GM12874 (cell line): ENCODE data around the gene MPPED1.

ENCODE experiments used
- TF ChIP-seq, protein P1 (sequence below): IDR thresholded peaks from 2 replicates; pipeline ENCODE4 v1.5.1; 2011; ENCODE audit warnings: low read depth, mild to moderate bottlenecking, control low read depth, low read length, moderate library complexity; ENCODE audit not compliant: insufficient read depth

Gene MPPED1

DNA sequence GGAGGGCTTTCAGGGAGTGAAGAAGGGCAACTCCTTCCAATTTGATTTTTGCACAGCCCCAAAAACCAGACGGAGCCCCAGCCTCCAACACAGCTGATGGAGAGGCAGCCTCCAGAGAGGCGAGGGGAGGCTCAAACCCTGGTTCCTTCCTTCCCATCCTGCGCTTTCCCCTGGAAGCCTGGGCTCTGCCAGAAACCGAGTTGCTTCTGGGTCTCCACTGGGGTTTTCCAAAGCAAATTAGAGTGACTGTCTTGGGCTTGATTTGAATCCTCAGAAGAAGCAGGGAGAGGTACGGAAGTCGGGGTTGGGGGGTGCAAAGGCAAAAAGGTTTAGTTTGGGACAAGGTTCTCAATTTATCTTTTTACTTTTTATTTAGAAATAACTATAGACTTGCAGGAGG is 129.2 kb downstream of the MPPED1 start:
- TF ChIP-seq, protein P1, sequence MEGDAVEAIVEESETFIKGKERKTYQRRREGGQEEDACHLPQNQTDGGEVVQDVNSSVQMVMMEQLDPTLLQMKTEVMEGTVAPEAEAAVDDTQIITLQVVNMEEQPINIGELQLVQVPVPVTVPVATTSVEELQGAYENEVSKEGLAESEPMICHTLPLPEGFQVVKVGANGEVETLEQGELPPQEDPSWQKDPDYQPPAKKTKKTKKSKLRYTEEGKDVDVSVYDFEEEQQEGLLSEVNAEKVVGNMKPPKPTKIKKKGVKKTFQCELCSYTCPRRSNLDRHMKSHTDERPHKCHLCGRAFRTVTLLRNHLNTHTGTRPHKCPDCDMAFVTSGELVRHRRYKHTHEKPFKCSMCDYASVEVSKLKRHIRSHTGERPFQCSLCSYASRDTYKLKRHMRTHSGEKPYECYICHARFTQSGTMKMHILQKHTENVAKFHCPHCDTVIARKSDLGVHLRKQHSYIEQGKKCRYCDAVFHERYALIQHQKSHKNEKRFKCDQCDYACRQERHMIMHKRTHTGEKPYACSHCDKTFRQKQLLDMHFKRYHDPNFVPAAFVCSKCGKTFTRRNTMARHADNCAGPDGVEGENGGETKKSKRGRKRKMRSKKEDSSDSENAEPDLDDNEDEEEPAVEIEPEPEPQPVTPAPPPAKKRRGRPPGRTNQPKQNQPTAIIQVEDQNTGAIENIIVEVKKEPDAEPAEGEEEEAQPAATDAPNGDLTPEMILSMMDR = no peak

DNA sequence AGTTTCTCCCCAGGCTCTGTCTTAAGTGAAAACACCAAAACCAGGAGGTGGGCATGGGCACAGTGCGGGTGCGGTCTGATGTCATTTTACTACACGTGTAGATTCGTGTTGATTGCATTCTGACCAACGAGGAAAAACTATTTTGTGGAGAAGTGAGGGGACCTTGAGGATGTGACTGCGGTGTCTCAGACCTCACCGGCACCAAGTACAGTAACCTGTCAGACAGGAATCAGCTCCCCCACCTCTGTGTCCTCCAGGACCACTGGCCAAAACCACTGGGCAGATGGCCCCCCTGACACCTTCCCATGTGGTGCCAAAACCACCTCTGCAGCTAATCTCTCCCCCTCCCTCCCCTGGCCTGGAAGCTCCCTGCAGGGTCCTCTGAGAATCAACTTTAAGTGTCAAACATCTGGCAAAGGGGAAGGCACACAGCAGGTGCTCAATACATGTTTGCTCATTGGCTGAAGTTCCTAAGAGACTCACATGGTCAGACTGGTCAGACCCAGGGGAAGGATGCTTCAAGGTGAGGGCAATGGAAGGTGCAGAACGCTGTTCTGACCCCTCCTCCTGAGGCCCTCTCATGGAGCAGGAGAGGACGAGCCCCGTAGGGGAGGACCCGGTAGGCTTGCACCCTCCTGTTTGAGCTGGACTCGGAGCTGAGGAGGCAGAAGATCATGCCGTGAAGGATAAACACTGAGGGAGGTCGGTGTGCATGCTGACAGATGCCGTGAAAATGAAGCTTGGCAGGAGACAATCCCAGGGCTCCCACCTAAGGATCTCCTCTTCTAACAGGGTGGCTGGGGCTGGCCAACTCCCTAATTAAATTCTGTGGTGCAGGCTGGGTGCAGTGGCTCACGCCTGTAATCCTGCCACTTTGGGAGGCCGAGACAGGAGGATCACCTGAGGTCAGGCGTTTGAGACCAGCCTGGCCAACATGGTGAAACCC is 129.9 kb downstream of the MPPED1 start:
- TF ChIP-seq, protein P1 = no peak

DNA sequence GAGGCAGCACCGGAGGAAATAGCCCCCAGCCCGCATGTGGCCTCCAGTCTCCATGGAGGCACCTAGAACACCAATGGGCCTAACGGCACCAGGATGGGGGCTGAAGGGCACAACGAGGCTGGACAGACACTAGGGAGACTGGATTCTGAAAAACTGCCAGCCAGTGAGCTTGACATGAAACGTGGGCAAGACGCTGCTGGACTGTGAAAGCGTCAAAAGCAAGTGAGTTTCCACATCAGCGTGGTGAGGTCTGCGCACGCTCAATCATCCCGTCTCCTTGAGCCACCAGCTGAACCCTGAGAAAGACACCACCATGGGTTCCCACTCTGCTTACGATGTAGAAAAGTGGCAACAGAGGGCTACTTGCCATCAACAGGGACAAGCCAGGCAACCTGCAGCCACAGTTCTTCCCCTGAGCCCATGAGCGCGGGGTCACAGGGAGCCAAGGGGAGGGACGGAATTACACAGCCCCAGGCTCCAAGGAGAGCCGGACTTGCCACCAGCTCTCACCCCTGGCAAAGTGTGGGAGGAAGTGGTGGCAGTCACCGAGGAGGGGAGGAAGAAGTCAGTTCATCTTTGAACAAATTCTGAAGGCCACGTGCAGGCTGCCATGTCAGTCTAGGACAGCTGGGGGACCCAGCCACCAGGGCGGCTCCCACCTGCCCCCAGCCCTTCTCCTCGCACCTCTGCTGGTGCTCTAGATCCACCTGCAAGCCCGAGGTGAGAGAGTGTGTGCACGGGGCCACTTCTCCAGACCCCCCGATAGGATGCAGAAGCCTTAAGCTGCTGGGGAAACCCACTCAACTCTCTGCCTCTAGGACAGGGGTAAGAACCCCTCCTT is 131.1 kb downstream of the MPPED1 start:
- TF ChIP-seq, protein P1 = no peak

DNA sequence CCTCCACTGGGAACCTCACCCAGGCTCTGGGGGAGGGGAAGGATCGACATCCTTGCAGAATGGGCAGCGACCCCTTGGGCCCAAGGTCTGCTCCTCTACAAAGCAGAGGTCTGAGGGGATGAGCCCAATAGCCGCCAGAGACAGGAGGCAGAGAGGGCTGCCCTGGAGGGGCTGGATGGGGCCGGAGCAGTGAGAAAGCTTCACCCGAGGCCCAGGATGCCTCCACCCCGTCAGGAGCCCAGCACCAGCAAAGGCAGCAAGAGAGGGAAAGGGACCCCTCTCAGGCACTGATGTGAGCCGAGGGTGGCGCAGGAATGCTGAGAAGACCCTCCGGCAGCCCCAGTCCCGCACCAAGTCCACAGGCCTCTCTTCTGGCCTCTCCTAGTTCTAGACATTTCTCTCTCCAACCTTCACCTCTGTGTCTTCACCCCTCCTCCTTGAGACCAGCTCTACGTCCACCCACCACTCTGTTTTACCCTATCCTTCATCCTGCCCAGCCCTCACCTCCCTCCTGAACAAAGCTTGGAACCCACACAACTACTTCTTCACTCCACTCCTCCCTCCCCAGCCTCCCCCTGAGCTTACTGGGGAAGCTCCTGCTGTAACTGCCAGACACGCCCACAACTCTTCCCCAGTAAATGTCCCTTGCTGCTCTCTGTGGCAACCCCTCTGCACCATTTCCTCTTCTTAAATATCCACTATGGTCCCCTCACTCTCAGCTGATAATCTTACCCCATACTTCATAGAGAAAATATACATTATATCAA is 131.9 kb downstream of the MPPED1 start:
- TF ChIP-seq, protein P1 = no peak

DNA sequence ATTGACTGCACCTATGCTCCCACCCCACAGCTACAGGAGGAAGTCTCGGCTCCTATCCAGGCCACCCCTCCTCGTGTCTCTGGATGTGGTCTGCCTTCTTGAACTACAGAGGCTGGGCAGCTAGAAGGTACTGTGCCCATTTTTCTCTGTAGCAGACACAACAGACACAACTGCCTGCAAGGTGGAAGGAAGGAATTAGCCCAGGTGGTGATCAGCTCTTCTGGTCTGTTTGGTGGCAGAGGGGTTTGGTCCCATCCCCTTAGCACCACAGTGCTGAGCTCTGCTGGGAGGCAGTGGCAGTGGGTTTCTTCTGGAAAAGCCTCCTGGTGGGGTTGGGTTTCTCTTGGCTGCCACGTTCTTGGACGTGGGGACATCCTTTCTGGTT is 132.5 kb downstream of the MPPED1 start:
- TF ChIP-seq, protein P1 = no peak

DNA sequence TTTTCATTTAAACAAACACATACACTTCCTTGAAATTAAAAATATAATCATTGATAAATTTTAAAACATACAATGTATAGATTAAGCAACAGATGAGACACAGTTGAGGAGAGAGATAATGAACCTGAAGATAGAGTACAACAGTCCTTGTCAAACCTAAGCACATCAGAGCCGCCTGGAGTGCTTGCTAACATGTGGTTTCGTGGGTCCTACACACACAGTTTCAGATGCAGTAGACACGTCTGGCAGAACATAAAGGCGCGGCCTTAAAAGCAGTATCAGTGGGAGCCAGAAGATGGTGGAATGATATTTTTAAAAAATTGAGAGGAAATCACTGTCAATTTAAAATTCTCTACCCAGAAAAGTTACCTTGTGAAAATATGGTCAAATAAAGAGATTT is 134.4 kb downstream of the MPPED1 start:
- TF ChIP-seq, protein P1 = no peak

DNA sequence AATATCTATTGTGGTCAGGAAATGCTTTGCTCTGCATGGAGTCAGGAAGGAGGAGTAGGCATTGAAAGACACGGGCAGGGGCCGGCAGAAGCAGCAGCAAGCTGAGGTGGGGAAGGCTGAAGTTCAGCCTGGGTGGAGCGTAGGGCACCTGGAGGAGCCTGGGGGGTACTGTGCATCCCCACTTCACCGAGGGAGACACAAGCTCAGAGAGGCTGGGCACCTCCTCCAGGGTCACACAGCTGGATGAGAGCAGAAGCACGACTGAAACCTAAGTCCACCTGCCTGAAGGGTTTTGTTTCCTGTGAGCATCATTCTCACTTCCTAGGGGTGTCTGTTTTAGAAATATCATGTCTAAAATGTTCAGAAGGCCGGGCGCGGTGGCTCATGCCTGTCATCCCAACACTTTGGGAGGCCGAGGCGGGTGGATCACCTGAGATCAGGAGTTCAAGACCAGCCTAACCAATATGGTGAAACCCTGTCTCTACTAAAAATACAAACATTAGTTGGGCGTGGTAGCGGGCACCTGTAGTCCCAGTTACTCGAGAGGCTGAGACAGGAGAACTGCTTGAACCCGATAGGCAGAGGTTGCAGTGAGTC is 138.3 kb downstream of the MPPED1 start:
- TF ChIP-seq, protein P1 = no peak
